Activated CD8-positive, alpha-beta memory T cell treated with anti-CD3 and anti-CD28 coated beads, Interleukin-2, amount 50 U/mL, for 24 hours (primary cell): ENCODE measurements around the gene COA6.

Source experiments
- DNase-seq: peaks from one replicate; pipeline ENCODE4 v3.0.0-alpha.2; 2020; ENCODE audit errors: extremely low read depth

COA6 gene

GRCh38 chr1:234412830-234413229 lies 39.6 kb downstream of the COA6 start:
- DNase-seq = no peak

- DNase-seq = no peak
Measured at GRCh38 chr1:234413485-234413884, 40.2 kb downstream of the COA6 start.

GRCh38 chr1:234413990-234414389 lies 40.7 kb downstream of the COA6 start:
- DNase-seq = no peak

- no peak for DNase-seq
Measured at GRCh38 chr1:234427950-234428646, 54.8 kb downstream of the COA6 start.

GRCh38 chr1:234429434-234429806 lies 56.2 kb downstream of the COA6 start:
- no peak for DNase-seq

- DNase-seq = no peak
Measured at GRCh38 chr1:234430691-234431090, 57.4 kb downstream of the COA6 start.

GRCh38 chr1:234431255-234431654 lies 58.0 kb downstream of the COA6 start:
- DNase-seq = no peak

- no peak for DNase-seq
Measured at GRCh38 chr1:234433563-234434285, 60.5 kb downstream of the COA6 start.
